AG04450 (cell line): Measurements from ENCODE around the gene ADAMTS3. TPM values are rescaled to one million over a fixed set of nuclear protein-coding genes. Genes with fewer than 3 reads are reported as not detected.

ENCODE experiments used
- CTCF ChIA-PET: fragments of 300-600, 350-600 bp; formaldehyde crosslinking; extraction: SDS; loops from one replicate; lab custom pipeline; 2022; ENCODE audit warnings: antibody characterized with exemption, inconsistent platforms; lab: Charles Lee
- POLR2A ChIA-PET: fragments of 350-600 bp; formaldehyde crosslinking; extraction: SDS; loops from one replicate; lab custom pipeline; 2021; ENCODE audit warnings: antibody characterized with exemption, inconsistent platforms; lab: Yijun Ruan, JAX
- DNase-seq: peaks from one replicate; pipeline ENCODE4 v3.0.0-alpha.2; 2011; ENCODE audit warnings: low read depth, low spot score
- H3K27ac ChIP-seq: one replicate; pipeline ENCODE4 v1.5.1; 2012; ENCODE audit warnings: low read depth, low read length, control low read depth
- H3K27me3 ChIP-seq: one replicate; pipeline ENCODE4 v1.6.0; 2012; ENCODE audit warnings: low read length; ENCODE audit not compliant: control insufficient read depth, insufficient read depth
- H3K4me3 ChIP-seq: 2 replicates; pipeline ENCODE4 v1.5.1; 2011; ENCODE audit warnings: mild to moderate bottlenecking, low read depth, low read length, control low read depth
- H3K9me3 ChIP-seq: 2 replicates; pipeline ENCODE4 v1.5.1; 2012; ENCODE audit warnings: low read length; ENCODE audit not compliant: control insufficient read depth, insufficient read depth
- polyA plus RNA-seq: library from polyadenylated mRNA; depleted of rRNA; stranded (reverse); fragments of >200 nt; gene quantifications from 2 replicates; pipeline ENCODE4 v1.2.3, GENCODE V29; 2011
- TF ChIP-seq, protein P1 (sequence below): IDR thresholded peaks from 2 replicates; pipeline ENCODE4 v1.5.1; 2011; ENCODE audit warnings: low read depth, low read length, control low read depth, inconsistent platforms

The ADAMTS3 gene
- polyA plus RNA-seq, 1 experiment: 0.77 TPM

DNA sequence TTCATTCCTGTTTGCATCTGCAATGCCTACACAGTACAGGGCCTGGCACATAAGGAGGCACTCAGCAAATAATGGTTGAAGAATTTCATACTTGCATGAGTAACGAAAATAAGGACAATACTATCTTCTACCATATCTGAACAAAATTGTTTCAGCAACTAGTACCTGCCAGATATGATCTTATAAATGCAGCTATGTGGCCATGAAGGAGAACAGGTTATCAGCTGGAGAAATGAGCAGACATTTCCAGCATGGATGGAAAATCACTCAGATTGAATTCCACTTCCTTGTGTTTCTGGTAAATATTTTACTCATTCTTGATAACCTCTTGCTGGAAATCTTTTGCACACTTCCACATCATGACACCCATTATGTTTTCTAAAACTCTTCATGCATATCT is 204.0 kb downstream of the ADAMTS3 start:
- DNase-seq: no peak
- Histone ChIP-seq H3K9me3 (no peaks in the 10 kb centered on the region), H3K4me3 (no peak overlapping the region), H3K27me3 (no peaks in the 10 kb centered on the region), H3K27ac (no peak overlapping the region)
- CTCF ChIA-PET: no interaction called here
- TF ChIP-seq, protein P1, sequence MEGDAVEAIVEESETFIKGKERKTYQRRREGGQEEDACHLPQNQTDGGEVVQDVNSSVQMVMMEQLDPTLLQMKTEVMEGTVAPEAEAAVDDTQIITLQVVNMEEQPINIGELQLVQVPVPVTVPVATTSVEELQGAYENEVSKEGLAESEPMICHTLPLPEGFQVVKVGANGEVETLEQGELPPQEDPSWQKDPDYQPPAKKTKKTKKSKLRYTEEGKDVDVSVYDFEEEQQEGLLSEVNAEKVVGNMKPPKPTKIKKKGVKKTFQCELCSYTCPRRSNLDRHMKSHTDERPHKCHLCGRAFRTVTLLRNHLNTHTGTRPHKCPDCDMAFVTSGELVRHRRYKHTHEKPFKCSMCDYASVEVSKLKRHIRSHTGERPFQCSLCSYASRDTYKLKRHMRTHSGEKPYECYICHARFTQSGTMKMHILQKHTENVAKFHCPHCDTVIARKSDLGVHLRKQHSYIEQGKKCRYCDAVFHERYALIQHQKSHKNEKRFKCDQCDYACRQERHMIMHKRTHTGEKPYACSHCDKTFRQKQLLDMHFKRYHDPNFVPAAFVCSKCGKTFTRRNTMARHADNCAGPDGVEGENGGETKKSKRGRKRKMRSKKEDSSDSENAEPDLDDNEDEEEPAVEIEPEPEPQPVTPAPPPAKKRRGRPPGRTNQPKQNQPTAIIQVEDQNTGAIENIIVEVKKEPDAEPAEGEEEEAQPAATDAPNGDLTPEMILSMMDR: no peak
- POLR2A ChIA-PET: no interaction called here

DNA sequence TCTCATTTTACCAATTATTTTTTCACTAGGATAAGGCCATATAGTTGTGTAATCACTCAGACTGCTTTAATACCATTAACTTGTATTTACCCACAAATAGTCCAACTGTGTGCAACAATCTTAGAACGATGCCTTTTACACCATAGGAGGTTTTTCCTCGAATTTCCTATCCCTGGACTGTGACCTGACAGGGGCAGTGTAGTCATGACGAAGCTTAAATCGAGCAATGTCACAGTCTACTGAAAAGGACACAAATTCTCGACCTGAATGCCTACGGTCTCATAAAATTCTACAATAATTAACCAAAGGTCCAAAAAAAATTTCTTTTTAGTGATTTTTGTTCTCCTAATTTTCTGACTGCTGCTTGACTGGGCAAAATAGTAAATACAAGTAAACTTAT is 208.9 kb downstream of the ADAMTS3 start:
- POLR2A ChIA-PET: no interaction called here
- no peak overlapping the region for H3K4me3 ChIP-seq
- H3K27ac ChIP-seq: no peak overlapping the region
- TF ChIP-seq, protein P1: no peak
- no peaks in the 10 kb centered on the region for H3K9me3 ChIP-seq
- DNase-seq: no peak
- CTCF ChIA-PET: interaction anchor here (0.6 kb wide), 1 partner anchor 114 kb away, joined by 4 read pairs; no protein-coding TSS in a partner anchor
- H3K27me3 ChIP-seq: no peaks in the 10 kb centered on the region

- Histone ChIP-seq H3K27ac (no peak overlapping the region), H3K27me3 (no peaks in the 10 kb centered on the region), H3K9me3 (no peaks in the 10 kb centered on the region), H3K4me3 (no peak overlapping the region)
- ChIA-PET CTCF (interaction anchor here (1.0 kb wide), 1 partner anchor 32 kb away, joined by 3 read pairs; no protein-coding TSS in a partner anchor), POLR2A (interaction anchor here (0.6 kb wide), 1 partner anchor 213 kb away, joined by 3 read pairs; no protein-coding TSS in a partner anchor)
- DNase-seq: no peak
- TF ChIP-seq, protein P1: no peak
These were observed 210.5 kb downstream of the ADAMTS3 start for GRCh38 chr4:72358483-72358882.

DNA sequence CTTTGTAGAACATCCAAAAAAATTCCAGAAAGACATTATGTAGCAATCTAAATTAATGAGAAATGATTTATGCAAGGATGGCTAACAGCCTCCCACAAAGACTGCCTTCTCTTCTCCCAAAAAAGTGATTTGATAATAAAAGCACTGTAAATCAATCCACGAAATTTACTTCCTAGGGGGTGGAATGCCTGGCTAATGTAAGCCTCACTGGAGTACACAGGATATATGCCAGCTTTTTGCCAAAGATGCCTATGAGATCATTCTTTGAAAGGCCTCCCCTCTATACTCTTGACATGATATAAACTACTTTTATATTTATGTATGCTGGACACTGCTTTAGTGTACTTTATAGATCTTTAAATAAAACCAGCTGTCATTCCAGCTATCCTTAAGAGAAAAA is 211.1 kb downstream of the ADAMTS3 start:
- DNase-seq: no peak
- POLR2A ChIA-PET: interaction anchor here (0.6 kb wide), 1 partner anchor 213 kb away, joined by 3 read pairs; no protein-coding TSS in a partner anchor
- no peak overlapping the region for H3K27ac ChIP-seq
- no peaks in the 10 kb centered on the region for H3K9me3 ChIP-seq
- CTCF ChIA-PET: no interaction called here
- H3K27me3 ChIP-seq: no peaks in the 10 kb centered on the region
- H3K4me3 ChIP-seq: no peak overlapping the region
- TF ChIP-seq, protein P1: no peak

DNA sequence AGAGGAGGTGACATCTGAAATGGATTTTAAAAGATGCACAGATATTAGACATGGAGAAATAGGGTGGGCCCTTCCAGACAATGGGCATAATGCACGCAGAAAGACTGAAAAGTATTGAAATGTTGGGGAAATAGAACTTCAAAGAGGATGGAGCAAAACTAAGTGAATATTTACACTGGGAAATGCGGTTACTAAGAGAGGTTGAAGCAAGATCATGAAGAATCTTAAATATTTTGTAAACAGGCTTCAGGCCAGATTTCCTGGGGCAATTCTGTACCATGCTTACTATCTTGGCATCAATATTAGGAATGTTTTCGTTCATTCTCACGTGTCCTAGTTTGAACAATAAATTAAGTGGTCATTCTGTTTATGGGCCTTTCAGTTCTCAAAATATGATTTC is 216.3 kb downstream of the ADAMTS3 start:
- Histone ChIP-seq H3K4me3 (no peak overlapping the region), H3K9me3 (no peaks in the 10 kb centered on the region), H3K27ac (no peak overlapping the region), H3K27me3 (no peaks in the 10 kb centered on the region)
- TF ChIP-seq, protein P1: no peak
- ChIA-PET POLR2A (no interaction called here), CTCF (interaction anchor here (2.9 kb wide), 1 partner anchor 26 kb away, joined by 15 read pairs; no protein-coding TSS in a partner anchor)
- no peak for DNase-seq
